EH (cell line): ENCODE measurements around the gene COL1A1.
A peak's percentile ranks its signal among the peaks of the same experiment; 100 is the strongest.

ENCODE experiments used
- DNase-seq: peaks from one replicate; pipeline ENCODE4 v3.0.0-alpha.2; 2015; ENCODE audit warnings: low read depth

Gene COL1A1

GRCh38 chr17:50186661-50187393 is 14.6 kb downstream of the COL1A1 start:
- no peak for DNase-seq

GRCh38 chr17:50185631-50186471 is 15.6 kb downstream of the COL1A1 start:
- DNase-seq: peak; percentile 71

- DNase-seq: peak; percentile 80
Measured at GRCh38 chr17:50184611-50185398, 16.6 kb downstream of the COL1A1 start.

DNA sequence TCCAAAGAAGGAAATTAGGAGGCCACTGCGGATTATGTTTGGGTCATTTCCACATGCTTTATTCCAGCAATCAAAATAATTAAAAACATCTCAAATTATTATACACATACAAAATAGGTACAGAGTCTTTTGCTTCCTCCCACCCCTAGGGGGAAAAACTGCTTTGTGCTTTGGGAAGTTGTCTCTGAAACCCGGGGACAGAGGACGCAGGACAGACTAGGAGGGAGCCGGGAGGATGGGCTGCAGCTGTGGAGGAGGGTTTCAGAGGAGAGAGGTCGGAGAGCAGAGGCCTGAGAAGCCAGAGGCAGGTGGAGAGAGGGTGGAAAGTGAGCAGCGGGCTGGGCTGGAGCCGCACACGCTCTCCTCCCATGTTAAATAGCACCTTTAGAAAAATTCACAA is 17.4 kb downstream of the COL1A1 start:
- DNase-seq: peak; percentile 69

- peak; percentile 79 for DNase-seq
Measured at GRCh38 chr17:50183421-50183994, 17.9 kb downstream of the COL1A1 start.

DNA sequence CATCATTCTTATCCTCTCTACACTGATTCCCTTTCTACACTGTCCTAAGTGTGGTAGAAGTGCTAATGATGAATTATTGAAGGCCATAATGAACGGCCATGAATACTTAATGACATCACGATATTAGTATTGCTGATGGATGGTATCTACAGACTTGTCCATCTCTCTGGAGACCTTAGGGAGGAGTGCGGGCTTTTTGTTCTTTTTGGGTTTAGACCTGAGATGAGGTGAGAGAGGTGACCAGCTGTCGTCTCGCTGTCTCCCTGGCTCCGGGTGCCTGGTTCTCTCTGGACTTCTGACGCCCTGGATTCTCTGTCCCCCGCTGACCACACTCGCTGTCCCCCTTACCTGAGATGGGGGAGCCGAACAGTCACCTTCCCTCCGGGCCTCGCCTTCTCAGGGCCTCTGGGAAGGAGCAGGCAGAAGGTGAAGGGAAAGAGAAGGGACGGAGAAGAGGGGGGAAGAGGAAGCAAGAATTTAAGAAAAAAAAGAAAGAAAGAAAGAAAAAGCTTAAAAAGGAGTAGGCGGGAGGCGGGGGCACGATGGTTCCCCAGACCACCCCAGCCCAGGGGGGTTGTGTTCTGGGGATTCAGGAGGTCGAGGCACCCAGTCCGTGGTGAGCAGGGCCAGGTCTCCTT is 18.5 kb downstream of the COL1A1 start:
- peak; percentile 71 for DNase-seq

DNA sequence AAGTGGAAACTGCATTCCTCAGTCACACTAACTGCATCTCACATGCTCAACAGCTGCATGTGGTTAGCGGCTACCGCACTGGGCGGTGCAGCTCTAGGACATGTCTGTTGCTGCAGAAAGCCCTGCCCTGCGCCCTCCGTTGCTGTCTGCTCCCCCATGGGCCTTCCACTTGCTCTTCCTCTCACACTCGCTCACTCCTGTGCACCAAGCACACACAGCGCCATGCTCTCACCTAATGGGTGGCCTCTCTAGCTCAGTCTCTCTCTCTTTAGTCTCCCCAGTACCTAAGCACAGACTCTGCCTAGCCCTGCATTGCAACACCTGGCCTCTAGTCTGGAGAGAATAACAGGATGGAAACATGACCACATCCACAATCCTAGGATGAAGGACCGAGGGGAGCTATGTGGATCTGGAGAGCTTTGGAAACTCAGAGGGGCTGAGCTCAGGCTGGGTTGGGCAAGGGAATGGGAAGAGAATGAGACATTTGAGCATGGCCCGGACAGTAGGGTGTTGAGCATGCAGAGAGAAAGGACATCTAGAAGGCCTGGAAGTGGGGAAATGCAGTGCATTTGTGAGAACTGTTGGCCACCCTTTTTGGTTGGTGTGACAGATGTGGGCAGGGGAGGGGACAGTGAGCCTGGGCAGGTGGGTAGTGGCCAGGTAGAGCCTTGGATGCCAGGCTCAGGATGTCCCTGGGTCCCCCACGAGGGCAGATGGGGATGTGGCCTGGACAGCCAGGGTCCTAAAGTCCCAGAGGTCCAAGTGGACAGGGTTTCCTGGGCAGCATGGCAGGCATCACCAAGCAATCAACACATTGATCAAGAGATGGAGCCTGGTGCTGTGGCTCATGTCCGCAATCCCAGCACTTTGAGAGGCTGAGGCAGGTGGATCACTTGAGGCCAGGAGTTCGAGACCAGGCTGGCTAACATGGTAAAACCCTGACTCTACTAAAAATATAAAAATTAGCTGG is 19.6 kb downstream of the COL1A1 start:
- peak; percentile 86 for DNase-seq

DNA sequence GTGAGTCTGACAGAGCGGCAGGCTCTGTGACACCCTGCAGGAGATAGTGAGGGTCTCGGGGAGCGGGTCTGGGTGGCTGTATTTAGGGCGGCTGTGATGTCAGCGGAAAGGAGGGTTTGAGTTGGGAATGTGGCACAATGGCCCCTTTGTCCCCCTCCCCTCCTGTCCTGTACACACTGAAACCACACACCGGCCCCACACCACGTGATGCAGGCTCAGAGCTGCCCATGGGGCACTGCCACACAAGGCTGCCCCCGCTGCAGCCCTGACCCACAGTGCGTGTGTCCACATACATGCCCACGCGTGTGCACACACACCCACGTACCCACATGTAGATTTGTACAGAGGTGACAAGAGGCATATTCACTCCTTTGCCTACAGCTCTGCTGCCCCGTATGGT is 20.3 kb downstream of the COL1A1 start:
- no peak for DNase-seq

- no peak for DNase-seq
Measured at GRCh38 chr17:50180620-50181019, 20.8 kb downstream of the COL1A1 start.

GRCh38 chr17:50180111-50180510 is 21.3 kb downstream of the COL1A1 start:
- DNase-seq: peak; percentile 43

DNA sequence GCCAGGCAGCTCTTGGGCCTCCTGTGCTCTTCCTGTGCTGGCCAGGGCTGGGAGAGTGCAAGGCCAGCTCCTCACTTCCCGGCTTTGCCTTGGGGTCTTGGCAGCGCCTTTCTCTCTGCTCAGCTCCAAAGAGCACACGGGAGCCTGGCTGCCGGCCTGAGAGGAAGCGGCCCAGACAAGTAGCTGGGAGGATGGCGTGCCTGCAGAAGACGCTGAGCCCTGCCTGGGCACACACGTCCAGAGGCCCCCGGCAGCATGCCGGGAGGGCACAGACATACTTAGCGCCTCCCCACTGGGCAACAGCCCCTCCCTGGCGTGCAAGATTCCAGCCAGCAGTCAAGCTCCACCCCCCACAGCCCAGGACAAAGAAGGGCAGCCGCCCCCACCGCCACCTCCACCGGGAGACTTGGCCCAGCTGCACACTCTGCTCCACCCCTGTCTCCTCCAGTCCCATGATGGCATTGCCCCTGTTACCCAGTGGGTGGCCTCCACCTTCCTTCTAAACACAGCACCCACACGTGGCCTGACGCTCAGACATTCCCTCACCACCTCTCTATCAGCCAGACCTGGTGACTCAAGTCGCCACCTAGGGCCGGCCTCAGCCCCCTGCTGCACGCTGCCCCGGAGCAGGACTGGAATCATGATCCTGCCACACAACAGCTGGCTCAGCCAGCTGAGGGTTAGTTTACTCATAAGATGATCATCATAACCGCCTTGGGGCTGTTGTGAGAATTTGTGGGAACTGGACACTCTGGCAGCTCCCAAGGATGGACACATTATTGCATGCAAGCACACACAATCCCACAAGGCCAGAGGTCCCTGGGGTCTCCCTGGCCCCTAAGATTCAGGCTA is 23.2 kb downstream of the COL1A1 start:
- peak; percentile 99 for DNase-seq

DNA sequence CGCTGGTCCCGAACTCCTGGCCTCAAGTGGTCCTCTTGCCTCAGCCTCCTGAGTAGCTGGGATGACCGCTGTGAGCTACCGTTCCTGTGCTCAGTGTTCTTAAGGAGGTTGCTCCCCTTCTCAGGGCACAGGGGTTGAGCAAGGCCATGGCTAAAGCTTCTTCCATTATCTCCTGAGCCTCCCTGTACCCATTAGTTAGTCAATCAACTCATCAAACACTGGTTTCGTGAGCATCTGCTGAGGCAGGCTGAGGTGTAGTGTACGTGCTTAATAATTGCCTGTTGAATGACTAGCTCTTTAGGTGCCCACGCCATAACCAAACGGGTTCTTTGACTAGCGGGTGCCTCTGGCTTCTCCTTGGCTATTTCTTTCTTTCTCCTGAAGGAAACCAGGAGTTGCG is 24.0 kb downstream of the COL1A1 start:
- DNase-seq: no peak

- DNase-seq: peak; percentile 70
Measured at GRCh38 chr17:50176559-50177357, 24.7 kb downstream of the COL1A1 start.

GRCh38 chr17:50175035-50175807 is 26.2 kb downstream of the COL1A1 start:
- DNase-seq: peak; percentile 47

- peak; percentile 15 for DNase-seq
Measured at GRCh38 chr17:50174444-50174843, 27.0 kb downstream of the COL1A1 start.

DNA sequence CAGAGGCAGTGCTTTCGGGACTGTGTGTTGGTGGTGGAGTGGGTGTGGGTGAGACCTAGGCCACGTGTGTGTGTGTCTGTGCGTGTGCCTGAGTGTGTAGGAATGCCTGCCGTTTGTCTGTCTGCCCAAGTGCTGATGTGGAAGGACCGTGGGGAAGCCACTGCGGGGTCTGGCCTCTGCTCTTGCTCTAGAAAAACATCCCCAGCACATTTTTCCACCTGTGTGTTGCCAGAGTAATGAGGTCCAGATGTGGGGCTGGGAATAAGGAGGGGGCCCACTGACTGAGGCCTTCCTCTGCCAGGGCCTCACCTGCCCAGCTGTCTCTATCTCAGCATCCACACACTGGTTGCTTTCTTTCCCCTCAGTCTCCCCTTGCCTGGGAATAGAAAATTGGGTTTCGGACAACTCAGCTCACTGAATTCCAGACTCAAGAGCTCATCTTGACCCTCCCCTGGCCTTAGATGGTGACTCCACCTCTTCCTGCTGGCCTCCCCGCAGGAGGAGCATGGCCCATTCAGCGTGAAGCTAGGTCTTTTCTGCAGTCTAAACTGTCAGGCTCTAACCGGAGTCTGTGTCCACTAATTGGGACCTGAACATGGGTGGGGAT is 28.0 kb downstream of the COL1A1 start:
- peak; percentile 97 for DNase-seq

- no peak for DNase-seq
Measured at GRCh38 chr17:50172936-50173334, 28.5 kb downstream of the COL1A1 start.
